Keratinocyte (primary cell): ENCODE data around the gene TXN2. TPM values are rescaled to one million over a fixed set of nuclear protein-coding genes. Genes with fewer than 3 reads are reported as not detected.

Experiments
- DNase-seq: peaks from one replicate; pipeline ENCODE4 v3.0.0-alpha.2; 2011; ENCODE audit warnings: low read depth, missing footprints, low spot score
- FAIRE-seq: peaks from 2 replicates; lab custom pipeline; 2011; peaks lifted over from hg19 to GRCh38; lab: Jason Lieb, UNC
- H2AFZ ChIP-seq: 2 replicates; pipeline ENCODE4 v1.6.0; 2012; ENCODE audit warnings: low read length, control low read depth, inconsistent platforms; ENCODE audit not compliant: control insufficient read depth
- H3K27ac ChIP-seq: 2 replicates; pipeline ENCODE4 v1.5.1; 2011; ENCODE audit warnings: low read length; ENCODE audit not compliant: control insufficient read depth, insufficient read depth
- H3K27me3 ChIP-seq: 3 replicates; pipeline ENCODE4 v1.6.0; 2011; ENCODE audit warnings: low read length; ENCODE audit not compliant: control insufficient read depth, insufficient read depth; ENCODE audit errors: extremely low read depth
- H3K36me3 ChIP-seq, 2 experiments: 2 replicates in 1 of 2; 3 replicates in 1 of 2; pipeline ENCODE4 v1.5.1; 2011; ENCODE audit warnings: low read length in 2 of 2, mild to moderate bottlenecking in 1 of 2; ENCODE audit not compliant: control insufficient read depth in 2 of 2, insufficient read depth in 2 of 2; ENCODE audit errors: extremely low read depth in 1 of 2
- H3K4me1 ChIP-seq: 3 replicates; pipeline ENCODE4 v1.5.1; 2011; ENCODE audit warnings: low read length; ENCODE audit not compliant: control insufficient read depth, insufficient read depth; ENCODE audit errors: extremely low read depth
- H3K4me2 ChIP-seq: 3 replicates; pipeline ENCODE4 v1.6.0; 2011; ENCODE audit warnings: low read depth, low read length; ENCODE audit not compliant: control insufficient read depth, insufficient read depth; ENCODE audit errors: extremely low read depth
- H3K4me3 ChIP-seq, 3 experiments: fragments of 200-600 bp in 1 of 3; sonication (generic) in 1 of 3; 2 replicates in 2 of 3; 3 replicates in 1 of 3; pipeline ENCODE4 v1.5.1; 2011 to 2016; ENCODE audit warnings: low read length in 3 of 3, mild to moderate bottlenecking in 3 of 3, control low read depth in 2 of 3, inconsistent platforms in 1 of 3, low read depth in 1 of 3, mixed read lengths in 1 of 3, mixed run types in 1 of 3, moderate library complexity in 1 of 3; ENCODE audit not compliant: control insufficient read depth in 2 of 3, insufficient read depth in 2 of 3; ENCODE audit errors: extremely low read depth in 1 of 3
- H3K79me2 ChIP-seq: 2 replicates; pipeline ENCODE4 v1.6.0; 2012; ENCODE audit warnings: low read length; ENCODE audit not compliant: control insufficient read depth, insufficient read depth
- H3K9ac ChIP-seq: 3 replicates; pipeline ENCODE4 v1.6.0; 2011; ENCODE audit warnings: low read length; ENCODE audit not compliant: control insufficient read depth, insufficient read depth; ENCODE audit errors: extremely low read depth
- H3K9me1 ChIP-seq: 3 replicates; pipeline ENCODE4 v1.6.0; 2011; ENCODE audit warnings: low read length; ENCODE audit not compliant: control insufficient read depth, insufficient read depth; ENCODE audit errors: extremely low read depth
- H3K9me3 ChIP-seq: 2 replicates; pipeline ENCODE4 v1.5.1; 2012; ENCODE audit warnings: low read depth, low read length; ENCODE audit not compliant: control insufficient read depth
- H4K20me1 ChIP-seq: 3 replicates; pipeline ENCODE4 v1.6.0; 2011; ENCODE audit warnings: low read length; ENCODE audit not compliant: control insufficient read depth, insufficient read depth; ENCODE audit errors: extremely low read depth
- EZH2 ChIP-seq: IDR thresholded peaks from one replicate; pipeline ENCODE4 v1.6.1; 2012; ENCODE audit warnings: inconsistent platforms, mild to moderate bottlenecking, low read length, moderate library complexity
- dilution Hi-C: fragments of 300-500 bp; cut with MboI; formaldehyde crosslinking; loops from one replicate; pipeline ENCODE4 v1.7.0; 2020; ENCODE audit warnings: low sequenced_read_pairs; ENCODE audit not compliant: extremely low pct_ligation_motif_present
- polyA plus RNA-seq, 5 experiments: library from polyadenylated mRNA; depleted of rRNA in 3 of 5; stranded (reverse) in 3 of 5; stranded (forward) in 1 of 5; unstranded in 1 of 5; fragments of >200 nt; gene quantifications; 1 replicate in 1 of 5; 2 replicates in 3 of 5; 3 replicates in 1 of 5; pipeline versions ENCODE4 v1.2.1 to v1.2.3, GENCODE V29; 2011 to 2012; ENCODE audit warnings: missing spikeins in 2 of 5, low read depth in 1 of 5, low replicate concordance in 1 of 5
- TF ChIP-seq, protein P1 (sequence below), 3 experiments: IDR thresholded peaks in 1 of 3; conservative IDR thresholded peaks in 1 of 3; optimal IDR thresholded peaks in 1 of 3; 2 replicates in 2 of 3; 3 replicates in 1 of 3; pipeline versions ENCODE3 to v1.5.1; 2011; ENCODE audit warnings: low read length in 3 of 3, mild to moderate bottlenecking in 3 of 3, moderate library complexity in 2 of 3, control low read depth in 1 of 3, inconsistent platforms in 1 of 3; ENCODE audit not compliant: insufficient read depth in 2 of 3; ENCODE audit errors: extremely low read depth in 1 of 3

Gene TXN2
- polyA plus RNA-seq, 1 donor (not counting 4 experiments of a cell fraction or from before 2014, with no cell fraction given), result 95.9 TPM

DNA sequence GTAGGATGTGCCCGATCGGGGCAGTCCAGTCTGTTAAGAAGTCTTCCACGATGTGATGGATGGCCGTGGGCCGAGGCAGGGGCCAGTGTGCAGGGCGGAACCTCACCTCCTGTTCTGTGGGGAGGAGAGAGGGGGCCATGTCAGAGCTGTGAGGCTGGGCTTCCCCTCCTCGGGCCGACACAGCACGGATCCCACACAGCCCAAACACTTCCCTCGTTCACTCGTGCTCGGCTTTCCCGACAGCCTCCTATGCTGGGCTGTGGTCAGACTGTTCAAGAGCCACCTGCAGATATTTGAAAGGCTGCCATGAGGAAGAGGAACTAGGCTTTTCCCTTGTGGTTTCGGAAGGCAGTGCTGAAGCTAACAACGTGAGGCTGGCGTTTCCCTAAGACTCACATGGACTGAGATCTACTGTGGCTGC lies 12.3 kb upstream of the TXN2 start:
- Histone ChIP-seq H3K9me1 (no peaks in the 10 kb centered on the region), H3K9me3 (no peaks in the 10 kb centered on the region), H3K4me3 (no peak overlapping the region), H3K27me3 (no peaks in the 10 kb centered on the region), H4K20me1 (no peaks in the 10 kb centered on the region), H3K79me2 (no peaks in the 10 kb centered on the region), H3K4me2 (no peak overlapping the region), H2AFZ (no peak overlapping the region), H3K27ac (no peak overlapping the region), H3K36me3 (no peaks in the 10 kb centered on the region), H3K9ac (no peak overlapping the region), H3K4me1 (no peaks in the 10 kb centered on the region)
- TF ChIP-seq EZH2, result no peak
- TF ChIP-seq, protein P1, sequence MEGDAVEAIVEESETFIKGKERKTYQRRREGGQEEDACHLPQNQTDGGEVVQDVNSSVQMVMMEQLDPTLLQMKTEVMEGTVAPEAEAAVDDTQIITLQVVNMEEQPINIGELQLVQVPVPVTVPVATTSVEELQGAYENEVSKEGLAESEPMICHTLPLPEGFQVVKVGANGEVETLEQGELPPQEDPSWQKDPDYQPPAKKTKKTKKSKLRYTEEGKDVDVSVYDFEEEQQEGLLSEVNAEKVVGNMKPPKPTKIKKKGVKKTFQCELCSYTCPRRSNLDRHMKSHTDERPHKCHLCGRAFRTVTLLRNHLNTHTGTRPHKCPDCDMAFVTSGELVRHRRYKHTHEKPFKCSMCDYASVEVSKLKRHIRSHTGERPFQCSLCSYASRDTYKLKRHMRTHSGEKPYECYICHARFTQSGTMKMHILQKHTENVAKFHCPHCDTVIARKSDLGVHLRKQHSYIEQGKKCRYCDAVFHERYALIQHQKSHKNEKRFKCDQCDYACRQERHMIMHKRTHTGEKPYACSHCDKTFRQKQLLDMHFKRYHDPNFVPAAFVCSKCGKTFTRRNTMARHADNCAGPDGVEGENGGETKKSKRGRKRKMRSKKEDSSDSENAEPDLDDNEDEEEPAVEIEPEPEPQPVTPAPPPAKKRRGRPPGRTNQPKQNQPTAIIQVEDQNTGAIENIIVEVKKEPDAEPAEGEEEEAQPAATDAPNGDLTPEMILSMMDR (optimal IDR thresholded peaks at IDR 0.05 in 1 of 3, IDR thresholded peaks at IDR 0.05 in 1 of 3, conservative IDR thresholded peaks at IDR 0.05 in 1 of 3; ENCODE audit: extremely low read depth in 1 of 3, insufficient read depth in 2 of 3, low read length in 3 of 3), result no peak
- no peak for DNase-seq
- dilution Hi-C loops, result no loop called here
- no peak for FAIRE-seq

DNA sequence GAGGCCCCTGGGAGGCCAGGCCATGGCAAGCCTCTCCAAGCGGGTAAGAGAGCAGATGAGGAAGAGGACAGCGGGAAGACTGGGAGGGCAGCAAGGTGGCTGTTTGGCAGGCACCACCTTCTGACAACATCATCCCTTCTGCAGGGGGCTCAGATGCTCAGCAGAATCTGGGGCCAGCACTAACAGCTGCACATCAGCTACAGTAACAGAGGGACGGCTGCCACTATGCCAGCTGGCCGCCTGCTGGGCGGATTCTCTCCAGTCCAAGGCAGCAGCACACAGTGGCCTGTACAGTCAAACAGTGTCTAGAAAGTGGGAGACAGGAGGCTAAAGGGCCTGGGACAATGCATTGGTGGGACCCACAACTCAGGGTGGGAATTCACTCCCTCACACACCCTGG lies 10.7 kb upstream of the TXN2 start:
- Histone ChIP-seq H3K9ac (no peak overlapping the region), H3K4me1 (no peaks in the 10 kb centered on the region), H3K79me2 (no peaks in the 10 kb centered on the region), H3K4me3 (no peak overlapping the region), H2AFZ (no peak overlapping the region), H3K9me1 (no peaks in the 10 kb centered on the region), H3K36me3 (no peaks in the 10 kb centered on the region), H3K4me2 (no peak overlapping the region), H3K27me3 (no peaks in the 10 kb centered on the region), H4K20me1 (no peaks in the 10 kb centered on the region), H3K27ac (no peak overlapping the region), H3K9me3 (peaks cover under 1% of the 10 kb centered on the region)
- DNase-seq (no peak), FAIRE-seq (no peak)
- no peak for TF ChIP-seq EZH2
- TF ChIP-seq, protein P1 (optimal IDR thresholded peaks at IDR 0.05 in 1 of 3, IDR thresholded peaks at IDR 0.05 in 1 of 3, conservative IDR thresholded peaks at IDR 0.05 in 1 of 3; ENCODE audit: extremely low read depth in 1 of 3, insufficient read depth in 2 of 3, low read length in 3 of 3), result no peak
- dilution Hi-C loops, result no loop called here
